DOHH2 (cell line): ENCODE measurements around the gene SDF2L1.
"Not testable (repeated sequence)": the region's sequence is repeated elsewhere in the genome, so short reads cannot be mapped to it uniquely, and the experiment has no call there.

ENCODE experiments used
- H3F3A ChIP-seq: fragments of 200-600 bp; sonication (generic), shearing (Covaris generic); 2 replicates; pipeline ENCODE4 v1.6.0; 2016; ENCODE audit warnings: antibody characterized with exemption, mild to moderate bottlenecking; ENCODE audit not compliant: control insufficient read depth, insufficient read depth
- H3K27ac ChIP-seq: fragments of 200-600 bp; sonication (generic); 2 replicates; pipeline ENCODE4 v1.5.1; 2014; ENCODE audit warnings: low read depth, mild to moderate bottlenecking, low read length, moderate library complexity
- H3K27me3 ChIP-seq: fragments of 200-600 bp; sonication (generic); 2 replicates; pipeline ENCODE4 v1.6.1; 2014; ENCODE audit warnings: mild to moderate bottlenecking, low read length, mixed read lengths; ENCODE audit not compliant: control insufficient read depth
- H3K36me3 ChIP-seq: fragments of 200-600 bp; sonication (generic); 2 replicates; pipeline ENCODE4 v1.6.1; 2014; ENCODE audit warnings: mild to moderate bottlenecking, low read length, moderate library complexity, mixed read lengths; ENCODE audit not compliant: control insufficient read depth
- H3K4me1 ChIP-seq: fragments of 200-600 bp; sonication (generic); 2 replicates; pipeline ENCODE4 v1.6.1; 2014; ENCODE audit warnings: mild to moderate bottlenecking, low read length, mixed read lengths; ENCODE audit not compliant: control insufficient read depth
- H3K4me2 ChIP-seq: fragments of 200-600 bp; sonication (generic); 2 replicates; pipeline ENCODE4 v1.6.0; 2014; ENCODE audit warnings: mild to moderate bottlenecking, low read length, moderate library complexity
- H3K4me3 ChIP-seq: fragments of 200-600 bp; sonication (generic); 2 replicates; pipeline ENCODE4 v1.5.1; 2014; ENCODE audit warnings: mild to moderate bottlenecking, low read length, mixed read lengths
- H3K79me2 ChIP-seq: fragments of 200-600 bp; sonication (generic); 2 replicates; pipeline ENCODE4 v1.6.1; 2014; ENCODE audit warnings: mild to moderate bottlenecking, low read length, mixed read lengths; ENCODE audit not compliant: control insufficient read depth
- H3K9me2 ChIP-seq: fragments of 200-600 bp; sonication (generic); replicated peaks from 2 replicates; pipeline ENCODE4 v1.6.1; 2014; ENCODE audit warnings: mild to moderate bottlenecking, low read length, mixed read lengths; ENCODE audit not compliant: control insufficient read depth
- H3K9me3 ChIP-seq: fragments of 200-600 bp; sonication (generic); 2 replicates; pipeline ENCODE4 v1.6.1; 2014; ENCODE audit warnings: antibody characterized with exemption, low read length, mixed read lengths; ENCODE audit not compliant: control insufficient read depth, insufficient read depth
- H4K20me1 ChIP-seq: fragments of 200-600 bp; sonication (generic); 2 replicates; pipeline ENCODE4 v1.6.0; 2014; ENCODE audit warnings: low read depth, mild to moderate bottlenecking, antibody characterized with exemption, low read length, moderate library complexity; ENCODE audit not compliant: control insufficient read depth, insufficient read depth
- CTCF ChIP-seq: fragments of 200-600 bp; sonication (generic); IDR thresholded peaks from one replicate; pipeline ENCODE4 v1.5.1; 2014; ENCODE audit warnings: antibody characterized with exemption, mild to moderate bottlenecking, low read depth, low read length; ENCODE audit not compliant: poor library complexity, severe bottlenecking
- EZH2phosphoT487 ChIP-seq: fragments of 200-600 bp; sonication (generic); IDR thresholded peaks from 2 replicates; pipeline ENCODE4 v1.6.1; 2017; ENCODE audit warnings: borderline replicate concordance, mild to moderate bottlenecking, antibody characterized with exemption, low read length, moderate library complexity, mixed read lengths

The SDF2L1 gene

GRCh38 chr22:21636629-21637218 lies 5.4 kb upstream of the SDF2L1 start:
- Histone ChIP-seq H3K4me3 (no peak overlapping the region), H3K36me3 (no peaks in the 10 kb centered on the region), H3K9me3 (no peaks in the 10 kb centered on the region; the same call in 1 of the 2 replicates), H3K9me2 (no peaks in the 10 kb centered on the region), H3K27ac (no peak overlapping the region), H3F3A (no peaks in the 10 kb centered on the region), H3K79me2 (no peaks in the 10 kb centered on the region), H3K27me3 (no peaks in the 10 kb centered on the region), H3K4me1 (peaks cover 22% of the 10 kb centered on the region), H3K4me2 (no peak overlapping the region), H4K20me1 (no peaks in the 10 kb centered on the region)
- TF ChIP-seq EZH2phosphoT487: no peak
- TF ChIP-seq CTCF: no peak

GRCh38 chr22:21637450-21637849 lies 4.7 kb upstream of the SDF2L1 start:
- H3F3A ChIP-seq, H3K36me3 ChIP-seq, H3K27ac ChIP-seq, H3K4me2 ChIP-seq, H3K27me3 ChIP-seq, H3K4me3 ChIP-seq, H4K20me1 ChIP-seq, H3K79me2 ChIP-seq, H3K9me2 ChIP-seq, H3K9me3 ChIP-seq: not testable (repeated sequence)
- peaks cover 19% of the 10 kb centered on the region for H3K4me1 ChIP-seq

GRCh38 chr22:21639359-21639758 lies 2.7 kb upstream of the SDF2L1 start:
- H3K36me3 ChIP-seq: peaks cover 10% of the 10 kb centered on the region
- H3K27ac ChIP-seq: no peak overlapping the region
- H3F3A ChIP-seq: no peaks in the 10 kb centered on the region; the same call in 1 of the 2 replicates
- H3K9me2 ChIP-seq: no peaks in the 10 kb centered on the region
- no peak for TF ChIP-seq EZH2phosphoT487
- no peak for TF ChIP-seq CTCF
- H3K4me2 ChIP-seq: no peak overlapping the region
- H3K4me3 ChIP-seq: no peak overlapping the region
- peaks cover 24% of the 10 kb centered on the region for H3K4me1 ChIP-seq
- peaks cover 19% of the 10 kb centered on the region for H3K79me2 ChIP-seq
- H4K20me1 ChIP-seq: no peaks in the 10 kb centered on the region
- no peaks in the 10 kb centered on the region for H3K9me3 ChIP-seq
- H3K27me3 ChIP-seq: no peaks in the 10 kb centered on the region

GRCh38 chr22:21640810-21641209 lies 1.3 kb upstream of the SDF2L1 start:
- TF ChIP-seq CTCF (no peak), EZH2phosphoT487 (no peak)
- Histone ChIP-seq H3K4me3 (peak overlapping the region; percentile 85), H3K9me3 (no peaks in the 10 kb centered on the region), H3K4me2 (peak overlapping the region; percentile 94), H3K4me1 (peaks cover 24% of the 10 kb centered on the region), H3F3A (no peaks in the 10 kb centered on the region; the same call in 1 of the 2 replicates), H4K20me1 (no peaks in the 10 kb centered on the region), H3K27me3 (no peaks in the 10 kb centered on the region), H3K36me3 (peaks cover 13% of the 10 kb centered on the region), H3K79me2 (peaks cover 19% of the 10 kb centered on the region), H3K9me2 (no peaks in the 10 kb centered on the region), H3K27ac (no peak overlapping the region)
